Activated naive CD4-positive, alpha-beta T cell treated with anti-CD3 and anti-CD28 coated beads, Interleukin-2, amount 50 U/mL, for 16 hours (primary cell): ENCODE data around the gene LTA.

Experiments used
- DNase-seq: peaks from one replicate; pipeline ENCODE4 v3.0.0-alpha.2; 2020

The LTA gene

DNA sequence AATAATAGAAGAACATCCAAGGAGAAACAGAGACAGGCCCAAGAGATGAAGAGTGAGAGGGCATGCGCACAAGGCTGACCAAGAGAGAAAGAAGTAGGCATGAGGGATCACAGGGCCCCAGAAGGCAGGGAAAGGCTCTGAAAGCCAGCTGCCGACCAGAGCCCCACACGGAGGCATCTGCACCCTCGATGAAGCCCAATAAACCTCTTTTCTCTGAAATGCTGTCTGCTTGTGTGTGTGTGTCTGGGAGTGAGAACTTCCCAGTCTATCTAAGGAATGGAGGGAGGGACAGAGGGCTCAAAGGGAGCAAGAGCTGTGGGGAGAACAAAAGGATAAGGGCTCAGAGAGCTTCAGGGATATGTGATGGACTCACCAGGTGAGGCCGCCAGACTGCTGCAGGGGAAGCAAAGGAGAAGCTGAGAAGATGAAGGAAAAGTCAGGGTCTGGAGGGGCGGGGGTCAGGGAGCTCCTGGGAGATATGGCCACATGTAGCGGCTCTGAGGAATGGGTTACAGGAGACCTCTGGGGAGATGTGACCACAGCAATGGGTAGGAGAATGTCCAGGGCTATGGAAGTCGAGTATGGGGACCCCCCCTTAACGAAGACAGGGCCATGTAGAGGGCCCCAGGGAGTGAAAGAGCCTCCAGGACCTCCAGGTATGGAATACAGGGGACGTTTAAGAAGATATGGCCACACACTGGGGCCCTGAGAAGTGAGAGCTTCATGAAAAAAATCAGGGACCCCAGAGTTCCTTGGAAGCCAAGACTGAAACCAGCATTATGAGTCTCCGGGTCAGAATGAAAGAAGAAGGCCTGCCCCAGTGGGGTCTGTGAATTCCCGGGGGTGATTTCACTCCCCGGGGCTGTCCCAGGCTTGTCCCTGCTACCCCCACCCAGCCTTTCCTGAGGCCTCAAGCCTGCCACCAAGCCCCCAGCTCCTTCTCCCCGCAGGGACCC, 2.3 kb downstream of the LTA start:
- no peak for DNase-seq

DNA sequence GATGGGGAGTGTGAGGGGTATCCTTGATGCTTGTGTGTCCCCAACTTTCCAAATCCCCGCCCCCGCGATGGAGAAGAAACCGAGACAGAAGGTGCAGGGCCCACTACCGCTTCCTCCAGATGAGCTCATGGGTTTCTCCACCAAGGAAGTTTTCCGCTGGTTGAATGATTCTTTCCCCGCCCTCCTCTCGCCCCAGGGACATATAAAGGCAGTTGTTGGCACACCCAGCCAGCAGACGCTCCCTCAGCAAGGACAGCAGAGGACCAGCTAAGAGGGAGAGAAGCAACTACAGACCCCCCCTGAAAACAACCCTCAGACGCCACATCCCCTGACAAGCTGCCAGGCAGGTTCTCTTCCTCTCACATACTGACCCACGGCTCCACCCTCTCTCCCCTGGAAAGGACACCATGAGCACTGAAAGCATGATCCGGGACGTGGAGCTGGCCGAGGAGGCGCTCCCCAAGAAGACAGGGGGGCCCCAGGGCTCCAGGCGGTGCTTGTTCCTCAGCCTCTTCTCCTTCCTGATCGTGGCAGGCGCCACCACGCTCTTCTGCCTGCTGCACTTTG, 3.3 kb downstream of the LTA start, which contains the start of gene TNF:
Gene TNF, plus strand, starts transcription at position 231 of the 567 bp plus-strand sequence. Its CDS starts 177 bp downstream, at position 408.
- DNase-seq: peak; percentile 75

DNA sequence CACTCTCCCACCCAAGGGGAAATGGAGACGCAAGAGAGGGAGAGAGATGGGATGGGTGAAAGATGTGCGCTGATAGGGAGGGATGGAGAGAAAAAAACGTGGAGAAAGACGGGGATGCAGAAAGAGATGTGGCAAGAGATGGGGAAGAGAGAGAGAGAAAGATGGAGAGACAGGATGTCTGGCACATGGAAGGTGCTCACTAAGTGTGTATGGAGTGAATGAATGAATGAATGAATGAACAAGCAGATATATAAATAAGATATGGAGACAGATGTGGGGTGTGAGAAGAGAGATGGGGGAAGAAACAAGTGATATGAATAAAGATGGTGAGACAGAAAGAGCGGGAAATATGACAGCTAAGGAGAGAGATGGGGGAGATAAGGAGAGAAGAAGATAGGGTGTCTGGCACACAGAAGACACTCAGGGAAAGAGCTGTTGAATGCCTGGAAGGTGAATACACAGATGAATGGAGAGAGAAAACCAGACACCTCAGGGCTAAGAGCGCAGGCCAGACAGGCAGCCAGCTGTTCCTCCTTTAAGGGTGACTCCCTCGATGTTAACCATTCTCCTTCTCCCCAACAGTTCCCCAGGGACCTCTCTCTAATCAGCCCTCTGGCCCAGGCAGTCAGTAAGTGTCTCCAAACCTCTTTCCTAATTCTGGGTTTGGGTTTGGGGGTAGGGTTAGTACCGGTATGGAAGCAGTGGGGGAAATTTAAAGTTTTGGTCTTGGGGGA, 4.0 kb downstream of the LTA start:
- no peak for DNase-seq

DNA sequence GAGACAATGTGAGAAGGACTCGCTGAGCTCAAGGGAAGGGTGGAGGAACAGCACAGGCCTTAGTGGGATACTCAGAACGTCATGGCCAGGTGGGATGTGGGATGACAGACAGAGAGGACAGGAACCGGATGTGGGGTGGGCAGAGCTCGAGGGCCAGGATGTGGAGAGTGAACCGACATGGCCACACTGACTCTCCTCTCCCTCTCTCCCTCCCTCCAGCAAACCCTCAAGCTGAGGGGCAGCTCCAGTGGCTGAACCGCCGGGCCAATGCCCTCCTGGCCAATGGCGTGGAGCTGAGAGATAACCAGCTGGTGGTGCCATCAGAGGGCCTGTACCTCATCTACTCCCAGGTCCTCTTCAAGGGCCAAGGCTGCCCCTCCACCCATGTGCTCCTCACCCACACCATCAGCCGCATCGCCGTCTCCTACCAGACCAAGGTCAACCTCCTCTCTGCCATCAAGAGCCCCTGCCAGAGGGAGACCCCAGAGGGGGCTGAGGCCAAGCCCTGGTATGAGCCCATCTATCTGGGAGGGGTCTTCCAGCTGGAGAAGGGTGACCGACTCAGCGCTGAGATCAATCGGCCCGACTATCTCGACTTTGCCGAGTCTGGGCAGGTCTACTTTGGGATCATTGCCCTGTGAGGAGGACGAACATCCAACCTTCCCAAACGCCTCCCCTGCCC, 4.9 kb downstream of the LTA start:
- no peak for DNase-seq

DNA sequence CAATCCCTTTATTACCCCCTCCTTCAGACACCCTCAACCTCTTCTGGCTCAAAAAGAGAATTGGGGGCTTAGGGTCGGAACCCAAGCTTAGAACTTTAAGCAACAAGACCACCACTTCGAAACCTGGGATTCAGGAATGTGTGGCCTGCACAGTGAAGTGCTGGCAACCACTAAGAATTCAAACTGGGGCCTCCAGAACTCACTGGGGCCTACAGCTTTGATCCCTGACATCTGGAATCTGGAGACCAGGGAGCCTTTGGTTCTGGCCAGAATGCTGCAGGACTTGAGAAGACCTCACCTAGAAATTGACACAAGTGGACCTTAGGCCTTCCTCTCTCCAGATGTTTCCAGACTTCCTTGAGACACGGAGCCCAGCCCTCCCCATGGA, 5.5 kb downstream of the LTA start:
- no peak for DNase-seq

DNA sequence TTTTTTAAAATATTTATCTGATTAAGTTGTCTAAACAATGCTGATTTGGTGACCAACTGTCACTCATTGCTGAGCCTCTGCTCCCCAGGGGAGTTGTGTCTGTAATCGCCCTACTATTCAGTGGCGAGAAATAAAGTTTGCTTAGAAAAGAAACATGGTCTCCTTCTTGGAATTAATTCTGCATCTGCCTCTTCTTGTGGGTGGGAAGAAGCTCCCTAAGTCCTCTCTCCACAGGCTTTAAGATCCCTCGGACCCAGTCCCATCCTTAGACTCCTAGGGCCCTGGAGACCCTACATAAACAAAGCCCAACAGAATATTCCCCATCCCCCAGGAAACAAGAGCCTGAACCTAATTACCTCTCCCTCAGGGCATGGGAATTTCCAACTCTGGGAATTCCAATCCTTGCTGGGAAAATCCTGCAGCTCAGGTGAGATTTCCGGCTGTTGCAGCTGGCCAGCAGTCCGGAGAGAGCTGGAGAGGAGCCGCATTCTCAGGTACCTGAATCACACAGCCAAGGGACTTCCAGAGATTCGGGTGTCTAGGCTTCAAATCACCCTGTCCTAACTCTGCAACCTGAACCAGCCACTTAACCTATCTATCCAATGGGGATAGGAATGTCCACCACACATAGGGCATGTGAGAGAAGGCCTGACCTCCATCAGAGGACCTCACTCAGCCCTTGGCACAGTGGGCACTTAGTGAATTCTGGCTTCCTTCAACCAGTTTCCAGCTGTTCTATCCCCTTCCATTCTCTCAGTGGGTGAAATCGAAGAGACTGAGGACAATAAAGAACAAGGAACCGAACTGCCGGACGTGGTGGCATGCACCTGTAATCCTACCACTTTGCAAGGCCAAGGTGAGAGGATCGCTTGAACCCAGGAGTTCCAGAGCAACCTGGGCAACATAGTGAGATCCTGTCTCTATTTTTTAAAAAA, 6.4 kb downstream of the LTA start:
- no peak for DNase-seq

DNA sequence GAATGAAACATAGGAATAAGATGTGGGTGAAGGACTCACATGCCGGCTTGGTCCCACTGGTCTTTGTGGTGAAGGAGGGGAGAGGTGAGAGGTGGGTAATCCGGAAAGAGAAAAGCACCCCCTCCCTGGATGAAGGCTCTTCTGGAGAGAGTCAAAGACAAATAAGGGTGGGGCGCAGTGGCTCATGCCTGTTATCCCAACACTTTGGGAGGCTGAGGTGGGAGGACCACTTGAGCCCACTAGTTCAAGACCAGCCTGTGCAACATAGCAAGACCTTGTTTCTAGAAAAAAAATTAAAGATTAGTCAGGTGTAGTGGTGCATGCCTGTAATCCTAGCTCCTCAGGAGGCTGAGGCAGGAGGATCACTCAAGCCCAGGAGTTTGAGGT, 7.0 kb downstream of the LTA start:
- no peak for DNase-seq

DNA sequence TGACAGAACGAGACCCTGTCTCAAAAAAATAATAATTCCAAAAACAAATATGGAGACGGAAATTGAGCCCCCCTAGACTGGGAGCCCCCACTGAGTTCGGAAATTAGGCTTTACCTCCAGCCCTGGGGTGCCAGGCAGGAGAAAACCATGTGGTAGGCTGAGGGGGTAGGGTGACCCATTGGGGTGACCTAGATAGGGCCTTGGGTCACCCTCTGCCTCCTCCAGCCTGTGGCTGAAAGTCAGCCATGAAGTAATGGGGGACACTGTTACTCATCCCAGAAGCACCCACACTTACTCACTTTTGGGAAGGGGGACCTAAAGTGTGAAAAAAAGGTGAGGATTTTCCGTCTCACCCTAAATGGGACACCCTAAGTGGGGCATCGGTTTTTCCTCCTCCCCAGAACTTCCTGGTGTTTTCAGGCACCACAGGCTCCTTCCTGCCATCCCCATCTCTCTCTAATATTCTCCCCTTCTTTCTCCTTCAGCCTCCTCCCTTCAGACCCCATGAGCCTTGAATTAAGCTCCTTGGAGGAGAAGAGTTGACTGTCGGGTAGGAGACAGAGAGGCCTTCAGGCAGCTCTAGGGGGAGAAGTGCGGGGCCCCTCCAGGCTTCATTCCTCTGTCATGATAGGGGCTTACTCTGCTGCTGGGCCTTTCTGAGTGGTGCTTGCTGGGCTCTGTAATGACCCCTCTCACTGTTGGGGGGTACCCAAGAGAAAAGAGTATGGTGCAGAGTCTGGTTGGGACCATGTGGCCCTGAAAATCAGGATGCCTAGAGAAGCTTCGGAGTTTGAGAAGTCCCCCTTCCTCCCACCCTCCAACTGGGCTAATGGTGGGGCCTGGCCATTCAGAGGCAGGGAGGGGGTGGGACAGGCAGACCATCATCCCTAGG, 7.7 kb downstream of the LTA start:
- DNase-seq: no peak

DNA sequence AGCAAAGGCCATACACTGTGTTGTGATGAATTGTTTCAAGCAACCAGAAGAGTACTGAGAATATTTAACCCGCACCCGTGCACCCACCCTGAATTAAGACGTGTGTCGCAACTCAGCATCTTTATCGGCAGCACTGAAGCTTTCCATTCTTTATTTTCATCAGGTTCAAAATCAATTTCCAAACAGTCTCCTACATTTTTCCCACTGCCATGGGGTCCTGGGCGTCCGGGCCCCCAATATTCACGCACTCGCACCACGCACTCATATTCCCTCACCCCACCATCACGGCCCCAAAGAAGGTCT, 8.3 kb downstream of the LTA start:
- DNase-seq: no peak

DNA sequence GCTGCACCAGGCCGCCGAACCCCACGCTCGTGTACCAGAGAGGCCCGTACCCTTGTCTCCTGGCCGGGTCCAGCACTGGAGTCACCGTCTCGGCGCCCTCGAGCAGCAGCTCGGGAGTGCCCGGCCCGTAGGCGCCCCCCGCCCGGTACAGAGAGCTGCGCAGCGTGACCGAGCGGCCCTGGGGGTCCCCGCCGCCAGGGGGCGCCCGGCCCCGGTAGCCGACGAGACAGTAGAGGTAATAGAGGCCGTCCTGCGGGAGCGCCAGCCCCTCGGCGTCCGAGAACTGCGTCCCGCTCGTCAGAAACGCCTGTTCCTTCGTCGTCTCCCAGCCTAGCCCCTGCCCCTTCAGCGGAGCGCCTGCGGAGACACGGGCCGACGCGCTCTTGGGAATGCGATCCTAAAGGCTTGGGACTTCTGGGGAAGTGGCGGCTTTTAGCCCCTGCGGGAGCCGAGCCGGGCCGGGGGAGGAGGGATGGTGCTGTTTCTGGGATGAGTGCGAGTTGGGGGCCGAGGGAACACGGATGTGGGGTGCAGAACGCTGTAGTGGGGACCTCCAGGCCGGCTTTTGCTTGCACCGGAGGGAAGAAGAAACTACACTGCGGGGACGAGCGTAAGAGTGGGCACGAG, 8.8 kb downstream of the LTA start:
- DNase-seq: peak; percentile 90

DNA sequence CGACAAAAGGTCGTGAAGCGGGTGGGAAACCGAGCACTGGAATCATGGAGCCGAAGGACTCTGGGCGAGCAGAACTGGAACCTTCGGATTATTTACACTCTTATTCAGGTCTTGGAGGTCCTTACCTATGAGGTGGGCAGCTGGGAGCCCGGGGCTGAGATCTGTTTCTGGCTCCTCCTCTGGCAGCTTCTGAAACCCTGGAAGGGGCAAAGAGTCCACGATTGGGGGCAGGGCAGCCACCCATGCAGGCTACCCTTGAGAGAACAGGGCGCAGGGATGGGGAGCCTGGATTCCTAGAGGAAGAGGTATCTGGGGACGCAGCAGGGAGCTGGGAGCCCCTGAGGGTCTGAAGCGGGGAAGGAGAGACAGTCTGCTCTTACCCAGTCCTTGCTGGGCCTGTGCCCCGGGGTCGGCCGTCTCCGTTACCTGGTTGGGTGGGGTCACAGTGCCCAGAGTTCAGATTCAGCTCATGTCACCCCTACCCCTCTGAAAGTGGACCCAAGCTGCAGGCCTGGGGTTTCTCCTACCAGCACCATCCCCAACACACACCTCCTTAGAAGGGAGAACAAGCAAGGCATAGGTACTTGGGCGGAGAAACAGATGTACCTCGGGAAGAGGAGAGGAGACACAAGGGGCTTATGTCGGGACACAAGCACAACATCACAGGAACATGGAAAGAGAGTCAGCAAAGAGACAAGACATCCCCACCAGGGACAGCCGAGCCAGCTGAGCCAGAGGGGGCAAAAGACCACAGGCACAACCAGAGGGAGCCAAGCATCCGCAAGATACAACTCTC, 9.5 kb downstream of the LTA start:
- no peak for DNase-seq

DNA sequence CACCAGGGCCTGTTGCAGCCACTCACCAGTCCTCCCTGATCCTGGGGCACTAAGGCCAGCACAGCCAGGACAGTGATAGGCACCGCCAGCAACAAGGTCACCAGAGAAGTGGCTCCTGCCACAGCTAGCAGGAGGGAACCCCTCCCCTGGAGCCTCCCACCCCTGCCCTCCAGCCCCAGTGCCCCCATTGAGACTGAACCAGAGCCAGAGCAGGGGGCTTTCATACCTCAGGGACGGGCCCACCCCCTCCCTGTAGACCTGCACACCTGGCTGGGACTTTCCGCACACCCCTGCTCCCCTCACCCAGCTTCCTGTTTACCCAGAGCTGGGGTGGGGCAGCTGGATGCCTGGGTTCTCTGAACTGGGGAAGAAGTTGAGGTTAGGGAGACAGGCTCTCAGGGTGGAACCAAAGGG, 10.1 kb downstream of the LTA start, which contains the start of gene LTB:
Gene LTB, minus strand, starts transcription at position 195 of the 414 bp plus-strand sequence. Its CDS starts 7 bp downstream, at position 188.
- peak; percentile 45 for DNase-seq

DNA sequence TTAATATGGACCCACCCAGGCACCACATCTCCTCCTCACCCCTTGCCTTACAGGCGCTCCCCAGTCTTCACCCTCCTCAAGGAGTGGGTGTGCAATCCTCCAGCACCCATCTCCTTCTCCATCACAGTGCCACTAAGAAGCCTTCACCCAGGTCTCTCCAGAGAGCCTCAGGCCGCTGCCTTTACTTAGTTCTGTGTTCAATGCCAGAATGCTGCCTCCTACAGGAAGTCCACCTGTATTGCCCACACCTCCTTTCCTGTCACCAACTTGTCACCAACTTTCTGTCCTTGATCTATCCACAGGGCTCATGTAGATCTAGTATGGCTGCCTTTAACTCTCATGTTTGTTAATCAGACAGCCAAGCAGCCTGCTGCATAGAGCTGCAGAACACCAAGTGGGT, 13.4 kb downstream of the LTA start:
- DNase-seq: no peak

DNA sequence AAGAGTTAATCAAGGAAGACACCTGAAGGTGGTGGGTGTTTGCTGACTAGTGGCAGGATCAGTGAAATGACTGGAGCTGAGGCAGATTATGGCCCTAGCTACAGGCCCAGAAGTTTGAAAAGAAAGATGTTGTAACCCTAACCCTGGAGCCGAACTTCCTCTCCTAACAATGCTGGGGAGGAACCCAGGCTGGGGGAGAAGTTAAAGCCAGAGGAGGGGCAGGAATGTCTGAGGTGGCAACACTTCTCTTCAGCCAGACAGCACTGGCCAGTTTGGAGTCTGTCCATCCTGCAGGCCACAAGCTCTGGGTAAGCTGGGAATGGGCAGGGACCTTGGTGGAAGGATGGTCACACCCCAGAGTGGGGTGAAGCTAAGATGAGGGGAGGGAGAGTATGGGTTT, 13.9 kb downstream of the LTA start, which contains the start of gene LST1:
Gene LST1, plus strand, starts transcription at position 270 of the 400 bp plus-strand sequence. CDS start 1,023 bp downstream, outside the sequence.
- DNase-seq: no peak

DNA sequence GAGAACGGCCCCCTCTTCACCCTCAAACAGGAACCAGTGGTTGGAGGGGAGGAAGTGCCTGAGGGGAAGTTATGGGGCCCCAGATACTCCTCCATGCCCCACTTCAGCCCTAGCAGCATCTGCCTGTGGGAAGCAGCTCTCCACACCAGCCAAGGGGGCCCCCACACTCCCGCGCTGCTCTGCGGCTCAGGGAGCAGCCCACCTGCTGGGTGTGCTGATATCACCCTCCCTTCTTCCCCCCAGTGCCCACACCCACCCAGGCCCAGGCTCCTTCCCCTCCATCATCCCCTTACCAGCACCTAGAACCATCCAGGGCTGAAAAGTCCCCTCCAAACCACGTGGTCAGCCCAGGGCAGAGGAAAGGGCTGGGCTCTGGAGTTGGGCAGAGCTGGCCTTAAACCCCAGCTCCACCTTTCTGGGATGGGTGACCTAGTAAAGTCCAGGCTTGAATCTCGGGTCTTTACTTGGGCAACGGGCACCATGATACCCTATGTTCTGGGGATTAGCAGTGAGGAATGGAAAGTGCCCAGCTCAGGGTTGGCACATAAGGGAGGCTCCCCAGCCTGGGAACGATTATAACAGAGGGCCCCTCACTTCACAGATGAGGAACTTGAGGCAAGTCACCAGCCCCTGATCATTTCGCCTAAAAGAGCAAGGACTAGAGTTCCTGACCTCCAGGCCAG, 14.7 kb downstream of the LTA start:
- DNase-seq: no peak

DNA sequence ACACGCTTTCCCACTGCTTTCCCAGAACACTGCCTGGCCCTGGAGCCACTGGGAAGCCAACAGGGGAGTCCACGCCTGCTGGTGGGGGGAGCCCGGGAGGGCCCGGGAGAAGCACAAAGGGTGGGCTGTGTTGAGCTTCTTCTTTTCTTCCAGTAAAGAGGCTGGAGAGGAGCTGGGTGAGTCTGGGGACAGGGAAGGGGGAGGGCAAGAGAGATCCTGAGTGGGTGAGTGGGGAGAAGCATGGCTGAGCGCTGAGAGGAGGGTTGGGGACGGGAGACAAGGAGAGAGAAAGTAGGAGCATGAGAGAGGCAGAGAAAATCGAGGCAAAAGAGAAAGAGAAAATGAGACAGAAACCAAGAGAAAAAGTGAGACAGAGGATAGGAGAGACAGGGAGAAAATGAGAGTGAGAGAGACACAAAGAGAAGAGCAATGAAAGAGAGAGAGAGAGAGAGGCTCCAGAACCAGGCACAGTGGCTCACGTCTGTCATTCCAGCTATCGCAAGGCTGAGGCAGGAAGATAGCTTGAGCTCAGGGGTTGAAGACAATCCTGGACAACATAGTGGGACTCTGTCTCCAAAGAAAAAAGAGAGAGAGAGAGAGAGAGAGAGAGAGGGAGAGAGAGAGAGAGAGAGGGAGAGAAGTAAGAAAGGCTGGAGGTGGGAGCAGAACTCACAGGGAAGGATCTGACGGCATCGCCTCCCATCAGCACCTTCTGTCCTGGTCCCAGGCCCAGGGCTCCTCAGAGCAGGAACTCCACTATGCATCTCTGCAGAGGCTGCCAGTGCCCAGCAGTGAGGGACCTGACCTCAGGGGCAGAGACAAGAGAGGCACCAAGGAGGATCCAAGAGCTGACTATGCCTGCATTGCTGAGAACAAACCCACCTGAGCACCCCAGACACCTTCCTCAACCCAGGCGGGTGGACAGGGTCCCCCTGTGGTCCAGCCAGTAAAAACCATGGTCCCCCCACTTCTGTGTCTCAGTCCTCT, 16.0 kb downstream of the LTA start:
- no peak for DNase-seq

DNA sequence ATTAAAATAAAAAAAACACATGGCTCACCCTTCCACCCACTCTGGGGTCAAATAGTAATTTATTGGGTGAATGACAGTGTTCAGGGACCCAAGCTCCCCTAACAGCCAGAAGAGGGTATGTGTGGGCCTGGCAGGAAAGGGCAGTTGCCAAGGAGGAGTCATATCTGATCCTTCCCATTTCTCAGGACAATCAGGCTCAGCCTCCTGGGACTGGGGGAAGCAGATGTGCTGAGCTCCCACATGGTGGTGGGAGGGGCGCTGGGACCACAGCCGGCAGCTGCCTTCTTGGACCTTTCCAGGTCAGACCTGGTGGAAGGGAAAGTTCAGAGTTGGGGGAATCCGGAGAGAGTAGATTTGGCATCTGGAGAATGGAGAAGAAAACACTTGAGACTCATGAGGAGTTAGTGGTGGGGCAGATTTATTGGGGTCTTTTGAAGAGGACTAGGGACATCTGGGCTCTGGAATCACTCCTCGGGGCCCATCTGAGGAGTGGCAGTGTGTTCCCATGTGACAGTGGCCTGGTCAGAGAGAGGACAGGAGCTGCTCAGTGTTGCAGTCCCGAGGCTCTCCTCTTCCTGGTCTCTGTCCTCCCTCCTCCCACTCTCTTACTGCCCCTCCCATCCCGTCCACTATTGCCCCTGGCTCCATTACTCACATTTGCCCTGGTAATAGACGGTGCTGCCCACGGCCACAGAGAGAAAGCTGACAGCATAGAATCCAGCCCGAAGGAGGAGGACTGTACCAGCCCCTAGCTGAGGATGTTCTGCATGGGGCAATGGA, 17.0 kb downstream of the LTA start:
- no peak for DNase-seq
